NT2/D1 (cell line): Measurements from ENCODE around the gene RPE65.

Experiments
- SUZ12 ChIP-seq: IDR thresholded peaks from 2 replicates; pipeline ENCODE4 v1.6.1; 2011; ENCODE audit not compliant: insufficient read length, insufficient read depth; ENCODE audit errors: extremely low read depth
- YY1 ChIP-seq: IDR thresholded peaks from 2 replicates; pipeline ENCODE4 v1.6.1; 2011; ENCODE audit not compliant: insufficient read length, insufficient read depth

DNA sequence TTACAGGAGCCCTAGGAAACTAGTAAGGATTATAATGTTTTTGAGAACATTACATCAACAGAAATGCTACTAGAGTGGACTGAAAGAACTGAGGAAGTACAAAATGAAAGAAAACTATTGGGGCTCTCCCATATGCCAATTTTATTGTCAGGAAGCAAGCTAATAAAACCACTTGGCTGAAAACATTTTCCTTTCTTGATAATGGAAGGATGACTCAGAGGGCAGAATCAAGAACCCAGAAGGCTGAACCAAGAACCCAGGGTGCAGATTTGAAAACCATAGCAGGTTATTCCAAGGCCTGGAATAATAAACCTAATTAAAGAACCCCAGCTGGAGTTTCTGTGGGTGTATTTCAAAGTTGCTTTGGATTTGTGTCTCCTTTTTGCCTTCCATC lies 70.7 kb downstream of the RPE65 start:
- TF ChIP-seq SUZ12 = no peak
- TF ChIP-seq YY1 = no peak
